MM.1S (cell line): ENCODE measurements around the gene CLCA4.

ENCODE experiments used
- DNase-seq: peaks from one replicate; pipeline ENCODE4 v3.0.0-alpha.2; 2015
- H2AFZ ChIP-seq: fragments of 300-600 bp; sonication (generic); 2 replicates; pipeline ENCODE4 v1.6.0; 2016; ENCODE audit warnings: antibody characterized with exemption, low read length
- H3F3A ChIP-seq: fragments of 300-600 bp; sonication (generic); 2 replicates; pipeline ENCODE4 v1.6.1; 2016; ENCODE audit warnings: mild to moderate bottlenecking, antibody characterized with exemption, low read length, moderate library complexity, mixed read lengths; ENCODE audit not compliant: insufficient read depth
- H3K27ac ChIP-seq: fragments of 300-600 bp; sonication (generic); 2 replicates; pipeline ENCODE4 v1.5.1; 2016; ENCODE audit warnings: mild to moderate bottlenecking, low read length
- H3K27me3 ChIP-seq: fragments of 300-600 bp; sonication (generic); replicated peaks from 2 replicates; pipeline ENCODE4 v1.6.0; 2016; ENCODE audit warnings: low read length; ENCODE audit not compliant: insufficient read depth
- H3K36me3 ChIP-seq: fragments of 300-600 bp; sonication (generic); replicated peaks from 2 replicates; pipeline ENCODE4 v1.6.1; 2016; ENCODE audit warnings: mild to moderate bottlenecking, low read length, mixed read lengths; ENCODE audit not compliant: insufficient read depth
- H3K4me1 ChIP-seq: fragments of 300-600 bp; sonication (generic); 2 replicates; pipeline ENCODE4 v1.6.1; 2016; ENCODE audit warnings: low read length, mixed read lengths
- H3K4me2 ChIP-seq: fragments of 300-600 bp; sonication (generic); 2 replicates; pipeline ENCODE4 v1.6.0; 2016; ENCODE audit warnings: low read depth, low read length
- H3K4me3 ChIP-seq: fragments of 300-600 bp; sonication (generic); 2 replicates; pipeline ENCODE4 v1.5.1; 2016; ENCODE audit warnings: low read length, mixed read lengths
- H3K79me2 ChIP-seq: fragments of 300-600 bp; sonication (generic); 2 replicates; pipeline ENCODE4 v1.6.1; 2016; ENCODE audit warnings: mixed run types, low read length, mixed read lengths
- H3K9ac ChIP-seq: fragments of 300-600 bp; sonication (generic); 2 replicates; pipeline ENCODE4 v1.6.1; 2016; ENCODE audit warnings: low read length, mixed read lengths
- H3K9me2 ChIP-seq: fragments of 300-600 bp; sonication (generic); replicated peaks from 2 replicates; pipeline ENCODE4 v1.6.1; 2016; ENCODE audit warnings: mild to moderate bottlenecking, low read length, mixed read lengths; ENCODE audit not compliant: insufficient read depth
- H3K9me3 ChIP-seq: fragments of 300-600 bp; sonication (generic); replicated peaks from 2 replicates; pipeline ENCODE4 v1.6.1; 2016; ENCODE audit warnings: mild to moderate bottlenecking, low read length, mixed read lengths; ENCODE audit not compliant: insufficient read depth
- H4K20me1 ChIP-seq: fragments of 300-600 bp; sonication (generic); 2 replicates; pipeline ENCODE4 v1.6.1; 2016; ENCODE audit warnings: mild to moderate bottlenecking, low read length, moderate library complexity, mixed read lengths; ENCODE audit not compliant: insufficient read depth
- EZH2 ChIP-seq: fragments of 300-600 bp; sonication (generic); optimal IDR thresholded peaks from 2 replicates; pipeline ENCODE3; 2017; ENCODE audit warnings: low read depth, mild to moderate bottlenecking, antibody characterized with exemption, low read length, mixed read lengths
- EZH2phosphoT487 ChIP-seq: fragments of 300-600 bp; sonication (generic); IDR thresholded peaks from 2 replicates; pipeline ENCODE4 v1.6.1; 2018; ENCODE audit warnings: antibody characterized with exemption, low read length
- TF ChIP-seq, protein P1 (sequence below): fragments of 300-600 bp; sonication (generic); IDR thresholded peaks from 2 replicates; pipeline ENCODE4 v1.5.1; 2016; ENCODE audit warnings: antibody characterized with exemption, low read length, mixed read lengths

CLCA4 gene

DNA sequence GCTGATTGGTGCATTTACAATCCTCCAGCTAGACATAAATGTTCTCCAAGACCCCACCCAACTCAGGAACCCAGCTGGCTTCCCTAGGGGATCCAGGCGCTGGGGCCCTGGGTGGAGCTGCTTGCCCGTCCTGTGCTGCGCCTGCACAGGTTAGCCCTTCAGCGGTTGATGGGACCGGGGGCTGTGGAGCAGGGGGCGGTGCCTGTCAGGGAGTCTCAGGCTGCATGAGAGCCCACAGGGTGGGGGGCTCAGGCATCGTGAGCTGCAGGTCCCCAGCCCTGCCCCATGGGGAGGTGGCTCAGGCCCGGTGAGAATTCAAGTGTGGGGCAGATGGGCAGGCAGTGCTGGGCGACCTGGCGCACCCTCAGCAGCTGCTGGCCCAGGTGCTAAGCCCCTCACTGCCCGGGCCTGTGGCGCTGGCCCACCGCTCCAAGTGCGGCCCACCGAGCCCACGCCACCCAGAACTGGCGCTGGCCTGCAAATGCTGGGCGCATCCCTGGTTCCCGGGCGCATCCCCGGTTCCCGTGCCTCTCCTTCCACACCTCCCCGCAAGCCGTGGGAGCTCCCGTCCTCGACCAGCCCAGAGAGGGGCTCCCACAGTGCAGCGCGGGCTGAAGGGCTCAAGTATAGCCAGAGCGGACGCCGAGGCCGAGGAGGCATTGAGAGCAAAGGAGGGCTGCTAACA is 23.1 kb upstream of the CLCA4 start:
- Histone ChIP-seq H3K79me2 (no peaks in the 10 kb centered on the region), H3K36me3 (no peaks in the 10 kb centered on the region), H3K9ac (no peak overlapping the region), H2AFZ (no peak overlapping the region), H3F3A (no peaks in the 10 kb centered on the region), H3K27me3 (no peaks in the 10 kb centered on the region), H4K20me1 (no peaks in the 10 kb centered on the region), H3K9me3 (no peaks in the 10 kb centered on the region), H3K27ac (no peak overlapping the region), H3K4me2 (no peak overlapping the region), H3K4me1 (0 out of 2 replicates have a peak, but pooled peaks cover 3% of the 10 kb centered on the region), H3K4me3 (no peak overlapping the region), H3K9me2 (no peaks in the 10 kb centered on the region)
- TF ChIP-seq, protein P1, sequence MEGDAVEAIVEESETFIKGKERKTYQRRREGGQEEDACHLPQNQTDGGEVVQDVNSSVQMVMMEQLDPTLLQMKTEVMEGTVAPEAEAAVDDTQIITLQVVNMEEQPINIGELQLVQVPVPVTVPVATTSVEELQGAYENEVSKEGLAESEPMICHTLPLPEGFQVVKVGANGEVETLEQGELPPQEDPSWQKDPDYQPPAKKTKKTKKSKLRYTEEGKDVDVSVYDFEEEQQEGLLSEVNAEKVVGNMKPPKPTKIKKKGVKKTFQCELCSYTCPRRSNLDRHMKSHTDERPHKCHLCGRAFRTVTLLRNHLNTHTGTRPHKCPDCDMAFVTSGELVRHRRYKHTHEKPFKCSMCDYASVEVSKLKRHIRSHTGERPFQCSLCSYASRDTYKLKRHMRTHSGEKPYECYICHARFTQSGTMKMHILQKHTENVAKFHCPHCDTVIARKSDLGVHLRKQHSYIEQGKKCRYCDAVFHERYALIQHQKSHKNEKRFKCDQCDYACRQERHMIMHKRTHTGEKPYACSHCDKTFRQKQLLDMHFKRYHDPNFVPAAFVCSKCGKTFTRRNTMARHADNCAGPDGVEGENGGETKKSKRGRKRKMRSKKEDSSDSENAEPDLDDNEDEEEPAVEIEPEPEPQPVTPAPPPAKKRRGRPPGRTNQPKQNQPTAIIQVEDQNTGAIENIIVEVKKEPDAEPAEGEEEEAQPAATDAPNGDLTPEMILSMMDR, result no peak
- TF ChIP-seq EZH2phosphoT487 (no peak), EZH2 (no peak)
- no peak for DNase-seq

DNA sequence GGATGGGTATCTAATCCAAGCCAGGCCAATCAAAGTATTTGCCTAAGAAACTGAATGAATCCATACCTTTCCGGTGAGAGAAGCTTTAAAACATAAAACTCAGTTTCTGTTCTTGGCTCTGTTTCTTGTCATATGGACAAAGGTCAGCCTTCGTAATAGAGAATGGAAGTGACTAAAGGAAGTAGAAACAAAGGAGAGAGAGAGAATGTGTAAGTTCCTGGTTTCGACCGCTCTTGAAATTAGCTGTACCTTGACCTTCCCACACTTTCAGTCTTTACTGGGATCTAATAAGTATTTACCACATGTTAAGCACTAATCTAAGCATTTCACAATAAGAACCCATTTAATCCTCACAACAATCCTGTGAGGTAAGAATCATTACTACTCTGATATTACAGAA is 19.6 kb upstream of the CLCA4 start:
- Histone ChIP-seq H3K9ac (no peak overlapping the region), H3K4me2 (no peak overlapping the region), H3K79me2 (no peaks in the 10 kb centered on the region), H2AFZ (no peak overlapping the region), H3K4me3 (no peak overlapping the region), H3K27me3 (no peaks in the 10 kb centered on the region), H3K4me1 (0 out of 2 replicates have a peak, but pooled peaks cover 3% of the 10 kb centered on the region), H3K27ac (no peak overlapping the region), H4K20me1 (no peaks in the 10 kb centered on the region), H3K9me2 (no peaks in the 10 kb centered on the region), H3K9me3 (no peaks in the 10 kb centered on the region), H3K36me3 (no peaks in the 10 kb centered on the region), H3F3A (no peaks in the 10 kb centered on the region)
- DNase-seq, result no peak
- TF ChIP-seq EZH2phosphoT487 (no peak), EZH2 (no peak)
- TF ChIP-seq, protein P1, result no peak

DNA sequence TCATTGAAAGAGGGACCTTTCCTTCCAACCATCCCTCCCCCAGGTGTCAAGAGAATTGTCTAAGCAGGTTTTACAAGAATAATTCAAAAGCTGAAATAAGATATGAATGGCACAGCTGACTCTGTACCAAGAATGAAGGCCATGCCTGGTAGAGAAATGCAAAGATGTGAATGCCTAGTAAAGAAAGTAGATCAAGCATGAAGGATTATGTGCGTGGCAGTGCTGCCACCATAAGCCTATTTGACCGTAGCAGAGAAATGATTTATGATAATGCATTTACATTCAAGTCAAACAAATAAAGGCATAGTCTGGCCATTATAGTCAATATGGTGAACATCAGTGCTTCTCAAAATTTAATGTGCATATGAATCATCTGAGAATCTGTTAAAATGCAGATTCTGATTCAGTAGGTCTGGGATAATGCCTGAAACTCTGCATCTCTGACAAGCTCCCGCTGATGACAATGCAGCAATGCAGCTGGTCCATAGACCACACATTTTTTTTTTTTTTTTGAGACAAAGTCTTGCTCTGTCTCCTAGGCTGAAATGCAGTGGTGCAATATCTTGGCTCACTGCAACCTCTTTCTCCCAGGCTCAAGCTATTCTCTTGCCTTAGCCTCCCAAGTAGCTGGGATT is 16.6 kb upstream of the CLCA4 start:
- Histone ChIP-seq H3K79me2 (no peaks in the 10 kb centered on the region), H3K9me2 (no peaks in the 10 kb centered on the region), H3K9me3 (no peaks in the 10 kb centered on the region), H3K27ac (no peak overlapping the region), H3K4me3 (no peak overlapping the region), H3F3A (no peaks in the 10 kb centered on the region), H3K27me3 (no peaks in the 10 kb centered on the region), H3K9ac (no peak overlapping the region), H3K4me2 (no peak overlapping the region), H2AFZ (no peak overlapping the region), H3K36me3 (no peaks in the 10 kb centered on the region), H3K4me1 (0 out of 2 replicates have a peak, but pooled peaks cover 3% of the 10 kb centered on the region), H4K20me1 (no peaks in the 10 kb centered on the region)
- no peak for DNase-seq
- TF ChIP-seq, protein P1, result no peak
- TF ChIP-seq EZH2phosphoT487 (no peak), EZH2 (no peak)
